OCI-LY3 (cell line): Measurements from ENCODE around the gene PRRC1.

ENCODE experiments used
- EZH2phosphoT487 ChIP-seq: fragments of 200-600 bp; shearing (Covaris generic); IDR thresholded peaks from 2 replicates; pipeline ENCODE4 v1.6.1; 2018; ENCODE audit warnings: antibody characterized with exemption, mixed run types, low read depth
- TF ChIP-seq, protein P1 (sequence below): fragments of 200-600, 300-600 bp; sonication (generic); IDR thresholded peaks from 2 replicates; pipeline ENCODE4 v1.5.1; 2014; ENCODE audit warnings: antibody characterized with exemption, low read length, low read depth

GRCh38 chr5:127601111-127601510 is 83.7 kb downstream of the PRRC1 start:
- TF ChIP-seq, protein P1, sequence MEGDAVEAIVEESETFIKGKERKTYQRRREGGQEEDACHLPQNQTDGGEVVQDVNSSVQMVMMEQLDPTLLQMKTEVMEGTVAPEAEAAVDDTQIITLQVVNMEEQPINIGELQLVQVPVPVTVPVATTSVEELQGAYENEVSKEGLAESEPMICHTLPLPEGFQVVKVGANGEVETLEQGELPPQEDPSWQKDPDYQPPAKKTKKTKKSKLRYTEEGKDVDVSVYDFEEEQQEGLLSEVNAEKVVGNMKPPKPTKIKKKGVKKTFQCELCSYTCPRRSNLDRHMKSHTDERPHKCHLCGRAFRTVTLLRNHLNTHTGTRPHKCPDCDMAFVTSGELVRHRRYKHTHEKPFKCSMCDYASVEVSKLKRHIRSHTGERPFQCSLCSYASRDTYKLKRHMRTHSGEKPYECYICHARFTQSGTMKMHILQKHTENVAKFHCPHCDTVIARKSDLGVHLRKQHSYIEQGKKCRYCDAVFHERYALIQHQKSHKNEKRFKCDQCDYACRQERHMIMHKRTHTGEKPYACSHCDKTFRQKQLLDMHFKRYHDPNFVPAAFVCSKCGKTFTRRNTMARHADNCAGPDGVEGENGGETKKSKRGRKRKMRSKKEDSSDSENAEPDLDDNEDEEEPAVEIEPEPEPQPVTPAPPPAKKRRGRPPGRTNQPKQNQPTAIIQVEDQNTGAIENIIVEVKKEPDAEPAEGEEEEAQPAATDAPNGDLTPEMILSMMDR: no peak
- TF ChIP-seq EZH2phosphoT487: no peak
